ENCODE results near the gene RGS8.

The RGS8 gene

GRCh38 chr1:182715531-182715930, 31.1 kb upstream of the RGS8 start:
- H3K9me3 Mint-ChIP-seq: no peaks in the 10 kb centered on the region
- ATAC-seq (replicated peaks; ENCODE audit: extremely low read depth, poor library complexity, severe bottlenecking): no peak
- DNase-seq (ENCODE audit: low spot score in 2 of 2): no peak
- no peaks in the 10 kb centered on the region for H3K27me3 Mint-ChIP-seq
- H3K36me3 Mint-ChIP-seq (ENCODE audit: insufficient read depth): no peaks in the 10 kb centered on the region
- H3K27ac Mint-ChIP-seq (ENCODE audit: low read depth): no peak overlapping the region
- peaks cover 8% of the 10 kb centered on the region for H3K4me1 Mint-ChIP-seq
- no peak overlapping the region for H3K4me3 Mint-ChIP-seq

- DNase-seq (ENCODE audit: low spot score in 2 of 2): no peak
- H3K9me3 Mint-ChIP-seq: no peaks in the 10 kb centered on the region
- H3K4me3 Mint-ChIP-seq: no peak overlapping the region
- H3K27ac Mint-ChIP-seq (ENCODE audit: low read depth): no peak overlapping the region
- no peaks in the 10 kb centered on the region for H3K36me3 Mint-ChIP-seq (ENCODE audit: insufficient read depth)
- ATAC-seq (replicated peaks; ENCODE audit: extremely low read depth, poor library complexity, severe bottlenecking): no peak
- peaks cover 8% of the 10 kb centered on the region for H3K4me1 Mint-ChIP-seq
- no peaks in the 10 kb centered on the region for H3K27me3 Mint-ChIP-seq
Measured at GRCh38 chr1:182714546-182714945, 30.2 kb upstream of the RGS8 start.

- Mint-ChIP-seq H3K4me1 (peaks cover 8% of the 10 kb centered on the region), H3K27ac (ENCODE audit: low read depth) (no peak overlapping the region), H3K27me3 (no peaks in the 10 kb centered on the region), H3K4me3 (no peak overlapping the region), H3K9me3 (no peaks in the 10 kb centered on the region), H3K36me3 (ENCODE audit: insufficient read depth) (no peaks in the 10 kb centered on the region)
- DNase-seq (ENCODE audit: low spot score in 2 of 2): no peak
- ATAC-seq (replicated peaks; ENCODE audit: extremely low read depth, poor library complexity, severe bottlenecking): no peak
Measured at GRCh38 chr1:182713939-182714338, 29.6 kb upstream of the RGS8 start.

GRCh38 chr1:182713492-182713891, 29.1 kb upstream of the RGS8 start:
- H3K4me1 Mint-ChIP-seq: peaks cover 8% of the 10 kb centered on the region
- no peaks in the 10 kb centered on the region for H3K27me3 Mint-ChIP-seq
- no peak overlapping the region for H3K27ac Mint-ChIP-seq (ENCODE audit: low read depth)
- no peaks in the 10 kb centered on the region for H3K36me3 Mint-ChIP-seq (ENCODE audit: insufficient read depth)
- ATAC-seq (replicated peaks; ENCODE audit: extremely low read depth, poor library complexity, severe bottlenecking) (no peak), DNase-seq (ENCODE audit: low spot score in 2 of 2) (no peak)
- no peaks in the 10 kb centered on the region for H3K9me3 Mint-ChIP-seq
- no peak overlapping the region for H3K4me3 Mint-ChIP-seq

GRCh38 chr1:182709855-182710254, 25.5 kb upstream of the RGS8 start:
- Mint-ChIP-seq H3K9me3 (no peaks in the 10 kb centered on the region), H3K4me3 (no peak overlapping the region), H3K4me1 (no peaks in the 10 kb centered on the region), H3K27me3 (no peaks in the 10 kb centered on the region), H3K27ac (ENCODE audit: low read depth) (no peak overlapping the region), H3K36me3 (ENCODE audit: insufficient read depth) (no peaks in the 10 kb centered on the region)
- DNase-seq (ENCODE audit: low spot score in 2 of 2) (no peak), ATAC-seq (replicated peaks; ENCODE audit: extremely low read depth, poor library complexity, severe bottlenecking) (no peak)

GRCh38 chr1:182709225-182709764, 24.9 kb upstream of the RGS8 start:
- ATAC-seq (replicated peaks; ENCODE audit: extremely low read depth, poor library complexity, severe bottlenecking) (no peak), DNase-seq (ENCODE audit: low spot score in 2 of 2) (no peak)
- H3K4me3 Mint-ChIP-seq: no peak overlapping the region
- no peaks in the 10 kb centered on the region for H3K4me1 Mint-ChIP-seq
- H3K27ac Mint-ChIP-seq (ENCODE audit: low read depth): no peak overlapping the region
- H3K27me3 Mint-ChIP-seq: no peaks in the 10 kb centered on the region
- H3K9me3 Mint-ChIP-seq: no peaks in the 10 kb centered on the region
- H3K36me3 Mint-ChIP-seq (ENCODE audit: insufficient read depth): no peaks in the 10 kb centered on the region

GRCh38 chr1:182707122-182707521, 22.7 kb upstream of the RGS8 start:
- Mint-ChIP-seq H3K4me3 (no peak overlapping the region), H3K9me3 (no peaks in the 10 kb centered on the region)
- ATAC-seq (replicated peaks; ENCODE audit: extremely low read depth, poor library complexity, severe bottlenecking): no peak

GRCh38 chr1:182704677-182705076, 20.3 kb upstream of the RGS8 start:
- no peaks in the 10 kb centered on the region for H3K36me3 Mint-ChIP-seq (ENCODE audit: insufficient read depth)
- no peaks in the 10 kb centered on the region for H3K27me3 Mint-ChIP-seq
- H3K9me3 Mint-ChIP-seq: no peaks in the 10 kb centered on the region
- no peak for ATAC-seq (replicated peaks; ENCODE audit: extremely low read depth, poor library complexity, severe bottlenecking)
- H3K27ac Mint-ChIP-seq (ENCODE audit: low read depth): no peak overlapping the region
- no peak overlapping the region for H3K4me3 Mint-ChIP-seq
- DNase-seq (ENCODE audit: low spot score in 2 of 2): no peak
- H3K4me1 Mint-ChIP-seq: no peaks in the 10 kb centered on the region

More at GRCh38 chr1:182707122-182707521, 22.7 kb upstream of the RGS8 start:
- H3K27ac Mint-ChIP-seq (ENCODE audit: low read depth): no peak overlapping the region
- no peaks in the 10 kb centered on the region for H3K4me1 Mint-ChIP-seq
- no peaks in the 10 kb centered on the region for H3K27me3 Mint-ChIP-seq
- DNase-seq (ENCODE audit: low spot score in 2 of 2): no peak
- no peaks in the 10 kb centered on the region for H3K36me3 Mint-ChIP-seq (ENCODE audit: insufficient read depth)

- H3K4me3 Mint-ChIP-seq: no peak overlapping the region
- no peaks in the 10 kb centered on the region for H3K9me3 Mint-ChIP-seq
- ATAC-seq (replicated peaks; ENCODE audit: extremely low read depth, poor library complexity, severe bottlenecking) (no peak), DNase-seq (ENCODE audit: low spot score in 2 of 2) (no peak)
- no peaks in the 10 kb centered on the region for H3K36me3 Mint-ChIP-seq (ENCODE audit: insufficient read depth)
- H3K27ac Mint-ChIP-seq (ENCODE audit: low read depth): no peak overlapping the region
- H3K27me3 Mint-ChIP-seq: peaks cover 11% of the 10 kb centered on the region
- no peaks in the 10 kb centered on the region for H3K4me1 Mint-ChIP-seq
Measured at GRCh38 chr1:182703539-182703938, 19.2 kb upstream of the RGS8 start.

- Mint-ChIP-seq H3K4me3 (no peak overlapping the region), H3K36me3 (ENCODE audit: insufficient read depth) (no peaks in the 10 kb centered on the region), H3K9me3 (no peaks in the 10 kb centered on the region), H3K27me3 (peaks cover 16% of the 10 kb centered on the region), H3K27ac (ENCODE audit: low read depth) (no peak overlapping the region), H3K4me1 (no peaks in the 10 kb centered on the region)
- no peak for DNase-seq (ENCODE audit: low spot score in 2 of 2)
- no peak for ATAC-seq (replicated peaks; ENCODE audit: extremely low read depth, poor library complexity, severe bottlenecking)
Measured at GRCh38 chr1:182702826-182703524, 18.6 kb upstream of the RGS8 start.

GRCh38 chr1:182700351-182700709, 15.9 kb upstream of the RGS8 start:
- DNase-seq (ENCODE audit: low spot score in 2 of 2): no peak
- no peaks in the 10 kb centered on the region for H3K9me3 Mint-ChIP-seq
- H3K4me1 Mint-ChIP-seq: no peaks in the 10 kb centered on the region
- ATAC-seq (replicated peaks; ENCODE audit: extremely low read depth, poor library complexity, severe bottlenecking): no peak
- no peak overlapping the region for H3K27ac Mint-ChIP-seq (ENCODE audit: low read depth)
- H3K36me3 Mint-ChIP-seq (ENCODE audit: insufficient read depth): no peaks in the 10 kb centered on the region
- H3K4me3 Mint-ChIP-seq: no peak overlapping the region
- H3K27me3 Mint-ChIP-seq: peaks cover 17% of the 10 kb centered on the region

- H3K27ac Mint-ChIP-seq (ENCODE audit: low read depth): no peak overlapping the region
- H3K4me1 Mint-ChIP-seq: no peaks in the 10 kb centered on the region
- H3K9me3 Mint-ChIP-seq: no peaks in the 10 kb centered on the region
- DNase-seq (ENCODE audit: low spot score in 2 of 2): no peak
- H3K36me3 Mint-ChIP-seq (ENCODE audit: insufficient read depth): no peaks in the 10 kb centered on the region
- H3K4me3 Mint-ChIP-seq: no peak overlapping the region
- ATAC-seq (replicated peaks; ENCODE audit: extremely low read depth, poor library complexity, severe bottlenecking): no peak
- peaks cover 17% of the 10 kb centered on the region for H3K27me3 Mint-ChIP-seq
Measured at GRCh38 chr1:182699393-182700350, 15.3 kb upstream of the RGS8 start.

- Mint-ChIP-seq H3K27me3 (peaks cover 17% of the 10 kb centered on the region), H3K4me1 (no peaks in the 10 kb centered on the region), H3K36me3 (ENCODE audit: insufficient read depth) (no peaks in the 10 kb centered on the region), H3K9me3 (no peaks in the 10 kb centered on the region), H3K4me3 (no peak overlapping the region), H3K27ac (ENCODE audit: low read depth) (no peak overlapping the region)
- ATAC-seq (replicated peaks; ENCODE audit: extremely low read depth, poor library complexity, severe bottlenecking): no peak
- DNase-seq (ENCODE audit: low spot score in 2 of 2): no peak
Measured at GRCh38 chr1:182698971-182699370, 14.6 kb upstream of the RGS8 start.

Data from central memory CD8-positive, alpha-beta T cell (primary cell).